ENCODE measurements around the gene GLIS1.

- no peak for TF ChIP-seq CTCF (conservative IDR thresholded peaks at IDR 0.05; ENCODE audit: low read depth in 2 of 2)
- TF ChIP-seq EZH2 (IDR thresholded peaks at IDR 0.05; ENCODE audit: low read depth, unreplicated experiment), result no peak
- no peak for TF ChIP-seq CREB1 (CRISPR knock-in tag; IDR thresholded peaks at IDR 0.05; ENCODE audit: low read depth)
- TF ChIP-seq POLR2AphosphoS5 (IDR thresholded peaks at IDR 0.05; ENCODE audit: low read depth), result no peak
- no peak for TF ChIP-seq EZH2phosphoT487 (IDR thresholded peaks at IDR 0.05; ENCODE audit: unreplicated experiment)
- TF ChIP-seq ZNF331 (CRISPR knock-in tag; IDR thresholded peaks at IDR 0.05; ENCODE audit: low read depth), result no peak
- no peak for TF ChIP-seq STAT1 (IDR thresholded peaks at IDR 0.05; ENCODE audit: unreplicated experiment)
- no peak for TF ChIP-seq REST (IDR thresholded peaks at IDR 0.05; ENCODE audit: unreplicated experiment)
- no peak for TF ChIP-seq JUNB (IDR thresholded peaks at IDR 0.05; ENCODE audit: unreplicated experiment)
- no peak for TF ChIP-seq ETS1 (IDR thresholded peaks at IDR 0.05)
- TF ChIP-seq ZNF114 (CRISPR knock-in tag; IDR thresholded peaks at IDR 0.05), result no peak
- TF ChIP-seq ZNF462 (CRISPR knock-in tag; IDR thresholded peaks at IDR 0.05), result no peak
These were observed 262.4 kb downstream of the GLIS1 start for GRCh38 chr1:53476579-53476978.

Measured in GM23338 (cell line).